Gastrocnemius medialis (tissue), 4 donors: Measurements from ENCODE around the gene ANKS6. TPM values are rescaled to one million over a fixed set of nuclear protein-coding genes. Genes with fewer than 3 reads are reported as not detected.

ENCODE experiments used
- ATAC-seq, 2 donors: fragments of 150-250 bp; one replicate each; pipeline ENCODE4 v1.9.1; 2016
- DNase-seq, 2 donors: peaks; one replicate each; pipeline ENCODE4 v3.0.0-alpha.2; 2019
- H3K27ac ChIP-seq, 4 donors: fragments of 200-600 bp; sonication (generic); 1 replicate in 1 of 4; 2 replicates in 3 of 4; pipeline ENCODE4 v1.5.1; 2016 to 2018; ENCODE audit warnings: mild to moderate bottlenecking in 2 of 4, moderate library complexity in 1 of 4
- H3K27me3 ChIP-seq, 3 donors: fragments of 200-600 bp; sonication (generic) in 2 of 3; 1 replicate in 1 of 3; 2 replicates in 2 of 3; pipeline versions ENCODE4 v1.5.1 to v1.6.0; 2016 to 2019; ENCODE audit warnings: mild to moderate bottlenecking in 1 of 3, moderate library complexity in 1 of 3
- H3K36me3 ChIP-seq, 2 donors: fragments of 200-600 bp; sonication (generic) in 1 of 2; one replicate each; pipeline ENCODE4 v1.5.1; 2017 to 2018
- H3K4me1 ChIP-seq, 2 donors: fragments of 200-600 bp; sonication (generic) in 1 of 2; one replicate each; pipeline ENCODE4 v1.5.1; 2016 to 2017; ENCODE audit warnings: mild to moderate bottlenecking in 2 of 2
- H3K4me3 ChIP-seq, 4 donors: fragments of 200-600 bp; sonication (generic) in 3 of 4; 1 replicate in 1 of 4; 2 replicates in 3 of 4; pipeline ENCODE4 v1.5.1; 2016 to 2019; ENCODE audit warnings: mild to moderate bottlenecking in 2 of 4
- H3K9me3 ChIP-seq, 3 donors: fragments of 200-600 bp; sonication (generic) in 2 of 3; 1 replicate in 1 of 3; 2 replicates in 2 of 3; pipeline ENCODE4 v1.5.1; 2016 to 2019
- POLR2A ChIP-seq, 2 donors: fragments of 450-650 bp; IDR thresholded peaks; one replicate each; pipeline ENCODE4 v1.6.1; 2017; ENCODE audit warnings: antibody characterized with exemption in 2 of 2, mild to moderate bottlenecking in 2 of 2, moderate library complexity in 2 of 2
- in situ Hi-C, 4 donors: fragments of 200-750 bp; cut with MboI; loops; one replicate each; pipeline versions ENCODE4 v1.15.0 to v1.8.0; 2017; ENCODE audit warnings: low sequenced_read_pairs in 4 of 4
- intact Hi-C: fragments of 100-400 bp; cut with DNase I; formaldehyde crosslinking; loops from one replicate; pipeline ENCODE4 v1.15.1; 2023; ENCODE audit warnings: low total_unique reads
- total RNA-seq, 4 donors: library from RNA; depleted of rRNA; stranded (reverse); fragments of >200 nt; gene quantifications; one replicate each; pipeline versions ENCODE4 v1.1.0 to v1.2.3, GENCODE V29; 2016
- TF ChIP-seq, protein P1 (sequence below), 5 experiments: fragments of 450-650 bp in 3 of 5; fragments of 200-600 bp in 2 of 5; sonication (generic) in 2 of 5; IDR thresholded peaks in 4 of 5; conservative IDR thresholded peaks in 1 of 5; 1 replicate in 4 of 5; 2 replicates in 1 of 5; pipeline ENCODE4 v1.5.1; 2016 to 2019; ENCODE audit warnings: antibody characterized with exemption in 5 of 5, mild to moderate bottlenecking in 3 of 5, moderate library complexity in 3 of 5

The ANKS6 gene
- total RNA-seq, 4 donors from 2014 or later: 3.9 to 7.0 (median 4.4) TPM

DNA sequence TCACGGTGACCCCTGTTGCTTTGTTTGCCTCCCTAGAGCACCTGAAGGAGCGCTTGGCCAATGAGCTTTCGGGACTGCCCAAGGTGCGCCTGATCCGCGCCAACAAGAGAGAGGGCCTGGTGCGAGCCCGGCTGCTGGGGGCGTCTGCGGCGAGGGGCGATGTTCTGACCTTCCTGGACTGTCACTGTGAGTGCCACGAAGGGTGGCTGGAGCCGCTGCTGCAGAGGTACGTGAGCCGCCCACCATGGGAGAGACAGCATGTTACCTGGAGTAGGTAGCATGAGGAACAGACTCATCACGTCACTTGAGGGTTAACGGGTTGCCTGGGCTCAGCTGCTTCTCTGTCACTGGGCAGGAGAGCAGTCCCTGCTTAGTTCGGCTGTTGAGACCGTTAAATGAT lies 30.4 kb upstream of the ANKS6 start:
- DNase-seq: no peak
- no peak overlapping the region for H3K27ac ChIP-seq
- in situ Hi-C loops: no loop called here
- ATAC-seq: no peak
- no peak for TF ChIP-seq POLR2A (IDR thresholded peaks at IDR 0.05)
- TF ChIP-seq, protein P1, sequence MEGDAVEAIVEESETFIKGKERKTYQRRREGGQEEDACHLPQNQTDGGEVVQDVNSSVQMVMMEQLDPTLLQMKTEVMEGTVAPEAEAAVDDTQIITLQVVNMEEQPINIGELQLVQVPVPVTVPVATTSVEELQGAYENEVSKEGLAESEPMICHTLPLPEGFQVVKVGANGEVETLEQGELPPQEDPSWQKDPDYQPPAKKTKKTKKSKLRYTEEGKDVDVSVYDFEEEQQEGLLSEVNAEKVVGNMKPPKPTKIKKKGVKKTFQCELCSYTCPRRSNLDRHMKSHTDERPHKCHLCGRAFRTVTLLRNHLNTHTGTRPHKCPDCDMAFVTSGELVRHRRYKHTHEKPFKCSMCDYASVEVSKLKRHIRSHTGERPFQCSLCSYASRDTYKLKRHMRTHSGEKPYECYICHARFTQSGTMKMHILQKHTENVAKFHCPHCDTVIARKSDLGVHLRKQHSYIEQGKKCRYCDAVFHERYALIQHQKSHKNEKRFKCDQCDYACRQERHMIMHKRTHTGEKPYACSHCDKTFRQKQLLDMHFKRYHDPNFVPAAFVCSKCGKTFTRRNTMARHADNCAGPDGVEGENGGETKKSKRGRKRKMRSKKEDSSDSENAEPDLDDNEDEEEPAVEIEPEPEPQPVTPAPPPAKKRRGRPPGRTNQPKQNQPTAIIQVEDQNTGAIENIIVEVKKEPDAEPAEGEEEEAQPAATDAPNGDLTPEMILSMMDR (IDR thresholded peaks at IDR 0.05 in 4 of 5, conservative IDR thresholded peaks at IDR 0.05 in 1 of 5): no peak
- no peaks in the 10 kb centered on the region for H3K36me3 ChIP-seq
- H3K4me1 ChIP-seq: no peaks in the 10 kb centered on the region
- intact Hi-C loops: no loop called here
- no peaks in the 10 kb centered on the region for H3K27me3 ChIP-seq
- H3K9me3 ChIP-seq: no peaks in the 10 kb centered on the region
- H3K4me3 ChIP-seq: no peak overlapping the region

DNA sequence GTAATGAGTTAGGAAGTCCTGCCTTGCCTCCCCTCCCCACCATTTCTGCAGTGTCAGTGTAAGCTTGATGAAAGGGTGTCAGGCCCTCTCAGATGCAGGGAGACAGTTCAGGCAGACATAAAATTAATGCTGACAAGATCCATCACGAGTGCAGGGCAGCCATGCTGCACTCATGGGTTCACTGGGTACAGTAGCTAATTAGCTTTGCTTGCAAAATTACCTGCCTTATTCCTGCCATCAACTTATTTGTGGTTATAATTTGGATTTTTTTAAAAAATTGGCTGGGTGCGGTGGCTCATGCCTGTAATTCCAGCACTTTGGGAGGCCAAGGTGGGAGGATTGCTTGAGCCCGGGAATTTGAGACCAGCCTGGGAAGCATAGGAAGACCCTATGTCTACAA lies 29.1 kb upstream of the ANKS6 start:
- intact Hi-C loops: no loop called here
- in situ Hi-C loops: no loop called here
- Histone ChIP-seq H3K9me3 (no peaks in the 10 kb centered on the region), H3K27me3 (no peaks in the 10 kb centered on the region), H3K4me3 (no peak overlapping the region), H3K27ac (no peak overlapping the region), H3K36me3 (no peaks in the 10 kb centered on the region), H3K4me1 (no peaks in the 10 kb centered on the region)
- no peak for DNase-seq
- TF ChIP-seq POLR2A (IDR thresholded peaks at IDR 0.05): no peak
- TF ChIP-seq, protein P1 (IDR thresholded peaks at IDR 0.05 in 4 of 5, conservative IDR thresholded peaks at IDR 0.05 in 1 of 5): no peak
- ATAC-seq: no peak

DNA sequence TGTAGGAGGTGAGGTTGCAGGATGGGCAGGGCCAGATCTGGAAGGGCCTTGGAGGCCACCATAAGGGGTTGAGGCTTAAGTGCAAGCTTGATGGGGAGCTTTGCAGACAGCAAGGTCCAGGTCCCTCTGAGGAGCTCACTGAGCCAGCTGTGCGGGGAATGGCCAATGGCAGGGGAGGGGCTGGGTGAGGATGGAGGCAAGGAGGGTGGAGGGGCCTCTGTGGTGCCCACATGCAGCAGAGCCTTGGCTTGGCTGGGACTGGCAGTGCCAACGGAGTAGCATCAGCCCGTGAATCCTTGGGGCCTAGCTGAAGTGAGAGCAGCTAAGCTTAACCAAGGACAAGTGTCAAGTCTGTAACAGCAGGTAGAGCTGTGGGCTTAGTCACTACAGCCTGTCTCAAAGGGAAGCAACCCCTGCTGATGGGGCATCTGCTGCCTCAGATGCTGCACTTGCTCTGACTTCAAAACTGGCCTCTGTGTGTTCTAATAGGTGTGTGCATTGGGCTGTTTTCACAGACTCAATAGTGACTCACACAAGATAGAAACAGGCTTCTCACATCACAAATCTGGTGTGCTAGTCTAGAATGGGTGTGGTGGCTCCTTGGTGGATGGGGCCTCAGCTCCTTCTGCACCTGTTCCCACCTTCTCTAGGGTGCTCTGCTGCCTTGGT lies 27.4 kb upstream of the ANKS6 start:
- Histone ChIP-seq H3K4me1 (no peaks in the 10 kb centered on the region), H3K36me3 (no peaks in the 10 kb centered on the region), H3K27me3 (no peaks in the 10 kb centered on the region), H3K27ac (no peak overlapping the region), H3K9me3 (no peaks in the 10 kb centered on the region), H3K4me3 (no peak overlapping the region)
- TF ChIP-seq POLR2A (IDR thresholded peaks at IDR 0.05): no peak
- TF ChIP-seq, protein P1 (IDR thresholded peaks at IDR 0.05 in 4 of 5, conservative IDR thresholded peaks at IDR 0.05 in 1 of 5): no peak
- no peak for DNase-seq
- ATAC-seq: no peak
- in situ Hi-C loops (no loop called here), intact Hi-C loops (no loop called here)

DNA sequence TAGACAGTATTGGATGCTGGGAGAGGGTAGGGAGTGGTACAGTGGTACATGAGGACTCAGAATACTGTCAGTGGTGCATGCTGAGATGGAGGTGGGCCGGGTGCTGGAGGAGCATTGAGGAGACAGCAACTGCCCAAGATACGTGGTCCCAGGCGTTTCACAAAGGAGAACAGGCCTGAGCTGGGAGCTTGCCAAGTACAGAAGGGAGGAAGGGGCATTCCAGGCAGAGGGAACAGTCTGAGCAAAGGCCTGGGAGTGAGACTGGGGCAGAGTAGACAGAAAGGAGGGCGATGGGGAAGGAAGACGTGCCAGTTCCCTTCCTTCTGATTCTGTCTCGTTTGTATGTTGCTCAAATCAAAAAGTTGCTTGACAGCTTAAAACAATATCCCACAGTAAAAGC lies 26.3 kb upstream of the ANKS6 start:
- DNase-seq: no peak
- H3K4me1 ChIP-seq: no peaks in the 10 kb centered on the region
- no peak for ATAC-seq
- no peaks in the 10 kb centered on the region for H3K27me3 ChIP-seq
- no peaks in the 10 kb centered on the region for H3K9me3 ChIP-seq
- intact Hi-C loops (no loop called here), in situ Hi-C loops (no loop called here)
- no peak overlapping the region for H3K4me3 ChIP-seq
- no peaks in the 10 kb centered on the region for H3K36me3 ChIP-seq
- no peak for TF ChIP-seq POLR2A (IDR thresholded peaks at IDR 0.05)
- TF ChIP-seq, protein P1 (IDR thresholded peaks at IDR 0.05 in 4 of 5, conservative IDR thresholded peaks at IDR 0.05 in 1 of 5): no peak
- no peak overlapping the region for H3K27ac ChIP-seq

DNA sequence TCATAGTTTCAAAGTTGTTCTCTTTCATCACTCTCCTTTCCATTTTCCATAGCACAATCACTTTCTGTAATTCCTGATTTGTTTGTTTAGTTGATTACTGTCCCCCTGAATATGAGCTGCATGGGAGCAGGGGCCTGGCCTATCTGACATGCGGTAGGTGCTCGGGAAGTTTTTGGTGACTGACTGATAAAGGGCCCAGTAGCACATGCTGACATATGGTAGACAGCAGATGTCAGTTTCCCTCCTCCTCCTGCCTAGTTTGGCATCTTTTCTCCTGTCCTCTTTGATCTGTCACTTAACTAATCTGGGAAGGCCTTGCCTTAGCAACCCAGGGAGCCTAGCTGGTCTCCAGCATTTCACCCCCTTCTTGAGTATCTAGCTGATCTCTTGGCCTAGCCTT lies 25.5 kb upstream of the ANKS6 start:
- H3K27me3 ChIP-seq: no peaks in the 10 kb centered on the region

More for the DNA sequence above, 25.5 kb upstream of the ANKS6 start:
- Histone ChIP-seq H3K4me1 (no peaks in the 10 kb centered on the region), H3K36me3 (no peaks in the 10 kb centered on the region), H3K9me3 (no peaks in the 10 kb centered on the region), H3K27ac (no peak overlapping the region), H3K4me3 (no peak overlapping the region)
- ATAC-seq (no peak), DNase-seq (no peak)
- intact Hi-C loops (no loop called here), in situ Hi-C loops (no loop called here)
- TF ChIP-seq POLR2A (IDR thresholded peaks at IDR 0.05): no peak
- TF ChIP-seq, protein P1 (IDR thresholded peaks at IDR 0.05 in 4 of 5, conservative IDR thresholded peaks at IDR 0.05 in 1 of 5): no peak
